ENCODE measurements around the gene SLC6A3.

The SLC6A3 gene

DNA sequence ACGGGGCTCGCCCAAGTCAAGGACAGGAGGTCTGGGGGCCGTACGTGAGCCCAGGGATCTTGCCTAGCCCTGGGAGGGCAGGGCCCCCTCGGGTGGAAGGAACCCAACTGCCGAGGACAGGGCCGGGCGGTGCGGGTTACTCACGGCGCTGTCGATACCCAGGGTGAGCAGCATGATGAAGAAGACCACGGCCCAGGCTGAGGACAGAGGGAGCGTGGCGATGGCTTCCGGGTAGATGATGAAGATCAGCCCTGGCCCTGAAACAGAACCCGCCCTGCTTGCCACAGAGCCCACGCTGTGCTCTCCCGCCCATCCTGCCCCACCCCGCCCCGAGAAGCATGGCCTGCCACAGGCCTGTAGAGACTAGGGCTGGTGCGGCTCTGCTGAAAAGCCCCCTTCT is 34.1 kb downstream of the SLC6A3 start:
- no peak for TF ChIP-seq CTCF (IDR thresholded peaks at IDR 0.05; ENCODE audit: low read depth, low read length)
- Histone ChIP-seq H3K36me3 (no peaks in the 10 kb centered on the region), H3K4me1 (no peaks in the 10 kb centered on the region; the same call in 1 of the 2 replicates), H3K4me3 (ENCODE audit: low read depth, low read length) (no peak overlapping the region), H3K27me3 (peaks cover 4% of the 10 kb centered on the region; the same call in 1 of the 2 replicates), H3K9me3 (no peaks in the 10 kb centered on the region)
- no peak for DNase-seq

DNA sequence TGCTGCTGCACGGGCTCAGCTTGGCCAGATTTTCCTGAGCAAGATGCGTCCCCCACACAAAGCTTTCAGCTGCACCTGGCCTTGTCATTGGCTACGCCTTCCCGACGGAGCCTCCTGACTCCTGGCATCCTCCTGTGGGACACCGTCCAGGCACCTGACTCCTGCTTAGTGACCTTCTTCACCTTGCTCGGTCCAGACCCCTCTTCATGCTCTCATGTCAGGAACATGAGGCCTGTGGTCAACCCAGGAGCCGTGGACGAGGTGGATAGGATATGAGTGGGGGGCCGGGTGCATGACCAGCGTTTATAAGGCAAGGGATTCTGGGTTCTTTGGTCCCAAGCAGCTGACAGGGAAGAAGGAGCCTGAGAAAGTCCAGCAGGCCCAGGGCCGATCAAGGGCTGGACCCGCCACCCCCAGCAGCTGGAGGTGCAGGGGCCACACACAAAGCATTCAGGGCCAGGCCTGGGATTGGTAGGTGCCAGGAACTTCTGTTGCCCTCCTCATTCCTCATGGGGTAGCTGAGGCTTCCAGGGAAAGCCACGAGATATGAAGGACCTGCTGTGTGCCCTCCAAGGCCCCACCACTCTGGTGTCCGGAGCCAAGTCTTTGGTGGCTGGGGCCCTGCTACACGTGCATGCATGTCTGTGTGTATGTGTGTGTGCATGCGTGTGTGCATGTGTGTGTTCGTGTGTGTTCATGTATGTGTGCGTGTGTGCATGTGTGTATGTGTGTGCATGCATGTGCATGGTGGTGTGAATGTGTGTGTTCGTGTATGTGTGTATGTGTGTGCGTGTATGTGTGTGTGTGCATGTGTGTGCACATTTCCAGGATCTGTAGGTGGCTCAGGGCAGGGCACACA is 34.9 kb downstream of the SLC6A3 start:
- Histone ChIP-seq H3K4me3 (ENCODE audit: low read depth, low read length) (no peak overlapping the region), H3K27me3 (no peaks in the 10 kb centered on the region), H3K9me3 (no peaks in the 10 kb centered on the region), H3K4me1 (no peaks in the 10 kb centered on the region; the same call in 1 of the 2 replicates), H3K36me3 (no peaks in the 10 kb centered on the region)
- DNase-seq: no peak
- TF ChIP-seq CTCF (IDR thresholded peaks at IDR 0.05; ENCODE audit: low read depth, low read length): no peak

- no peaks in the 10 kb centered on the region for H3K27me3 ChIP-seq
Measured at GRCh38 chr5:1409381-1410110, 35.7 kb downstream of the SLC6A3 start.

DNA sequence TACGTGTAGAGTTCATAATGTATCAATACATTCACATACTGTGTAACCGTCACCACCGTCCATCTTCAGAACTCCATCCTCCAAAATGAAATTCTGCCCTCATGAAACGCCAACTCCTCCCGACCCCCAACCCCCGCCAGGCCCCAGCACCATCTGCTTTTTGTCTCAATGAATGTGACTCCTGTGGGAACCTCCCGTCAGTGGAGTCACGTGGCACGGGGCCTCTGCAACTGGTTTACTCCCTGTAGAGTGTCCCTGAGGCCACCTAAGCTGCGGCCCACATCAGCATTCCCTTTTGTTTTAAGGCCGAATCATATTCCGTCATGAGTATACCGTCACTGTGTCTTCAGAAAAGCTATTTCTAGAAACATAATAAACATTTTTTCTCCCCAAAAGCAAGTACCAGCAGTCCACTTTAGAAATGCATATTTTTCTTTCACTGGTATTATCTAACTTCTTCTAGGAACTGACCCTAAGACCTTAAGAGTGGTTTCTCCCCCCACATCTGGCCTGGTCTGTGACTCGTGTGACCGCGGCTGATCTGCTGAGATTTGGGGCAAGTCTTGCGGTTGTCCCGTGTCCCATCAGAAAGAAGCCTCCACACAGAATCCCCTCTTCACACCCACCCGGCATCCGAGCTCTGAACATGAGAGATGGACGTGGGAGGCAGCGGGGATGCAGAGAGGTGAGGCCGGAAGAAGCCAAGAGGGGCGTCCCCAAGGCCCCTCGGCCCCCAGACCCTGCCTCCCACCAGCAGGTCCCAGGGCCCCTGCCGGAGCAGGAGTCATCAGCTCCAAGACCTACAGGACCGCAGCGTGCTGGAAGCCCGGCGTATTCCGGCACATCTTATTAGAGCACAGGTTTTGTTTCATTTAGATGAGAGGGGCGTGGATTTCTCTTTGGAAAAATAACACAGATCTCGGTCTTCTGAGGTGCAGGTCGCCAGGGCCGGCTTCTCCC is 38.3 kb downstream of the SLC6A3 start:
- no peak for TF ChIP-seq CTCF (IDR thresholded peaks at IDR 0.05; ENCODE audit: low read depth, low read length)

More at GRCh38 chr5:1409381-1410110, 35.7 kb downstream of the SLC6A3 start:
- no peaks in the 10 kb centered on the region for H3K9me3 ChIP-seq
- H3K4me1 ChIP-seq: no peaks in the 10 kb centered on the region; the same call in 1 of the 2 replicates
- no peak for DNase-seq
- TF ChIP-seq CTCF (IDR thresholded peaks at IDR 0.05; ENCODE audit: low read depth, low read length): no peak
- H3K36me3 ChIP-seq: no peaks in the 10 kb centered on the region
- no peak overlapping the region for H3K4me3 ChIP-seq (ENCODE audit: low read depth, low read length)

GRCh38 chr5:1405539-1406530 is 39.4 kb downstream of the SLC6A3 start:
- no peak for DNase-seq
- Histone ChIP-seq H3K4me3 (ENCODE audit: low read depth, low read length) (no peak overlapping the region), H3K9me3 (no peaks in the 10 kb centered on the region), H3K27me3 (no peaks in the 10 kb centered on the region), H3K36me3 (no peaks in the 10 kb centered on the region), H3K4me1 (peaks cover 6% of the 10 kb centered on the region)
- TF ChIP-seq CTCF (IDR thresholded peaks at IDR 0.05; ENCODE audit: low read depth, low read length): no peak

More for the DNA sequence above, 38.3 kb downstream of the SLC6A3 start:
- Histone ChIP-seq H3K4me3 (ENCODE audit: low read depth, low read length) (no peak overlapping the region), H3K4me1 (peaks cover under 1% of the 10 kb centered on the region), H3K36me3 (no peaks in the 10 kb centered on the region), H3K27me3 (no peaks in the 10 kb centered on the region), H3K9me3 (no peaks in the 10 kb centered on the region)
- DNase-seq: peak; percentile 49

Measured in BE2C (cell line).